ENCODE data around the gene NCK1.
"Not testable (repeated sequence)": the region's sequence is repeated elsewhere in the genome, so short reads cannot be mapped to it uniquely, and the experiment has no call there.

The NCK1 gene

DNA sequence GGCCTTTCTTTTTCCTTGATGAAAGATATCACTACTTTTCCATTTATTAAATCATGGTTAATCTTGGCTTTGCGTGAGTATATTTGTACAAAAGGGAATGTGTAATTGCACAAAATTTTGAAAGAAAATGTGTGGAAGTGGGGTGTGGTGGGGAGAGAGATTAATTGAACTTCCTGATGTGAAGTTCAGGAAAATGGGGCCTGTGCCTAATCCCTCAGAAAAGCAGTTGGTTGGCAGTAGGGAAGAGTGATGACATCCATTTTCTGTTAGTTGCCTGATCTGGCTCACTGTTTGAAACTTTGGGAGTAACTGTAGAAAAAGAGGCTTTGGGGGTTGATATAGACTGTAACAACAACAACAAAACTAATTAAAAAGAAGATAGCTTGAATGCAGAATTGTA lies 85.0 kb downstream of the NCK1 start:
- Mint-ChIP-seq H3K27me3 (no peaks in the 10 kb centered on the region), H3K4me3 (no peak overlapping the region), H3K27ac (no peak overlapping the region), H3K9me3 (no peaks in the 10 kb centered on the region), H3K36me3 (peaks cover 24% of the 10 kb centered on the region), H3K4me1 (peaks cover 34% of the 10 kb centered on the region)

GRCh38 chr3:136947477-136947876 lies 85.5 kb downstream of the NCK1 start:
- no peak overlapping the region for H3K4me3 Mint-ChIP-seq
- peaks cover 30% of the 10 kb centered on the region for H3K4me1 Mint-ChIP-seq
- H3K27me3 Mint-ChIP-seq = no peaks in the 10 kb centered on the region
- H3K36me3 Mint-ChIP-seq = peaks cover 24% of the 10 kb centered on the region
- H3K9me3 Mint-ChIP-seq = no peaks in the 10 kb centered on the region
- H3K27ac Mint-ChIP-seq = no peak overlapping the region

GRCh38 chr3:136949146-136949545 lies 87.1 kb downstream of the NCK1 start:
- H3K36me3 Mint-ChIP-seq = peaks cover 17% of the 10 kb centered on the region
- H3K9me3 Mint-ChIP-seq = no peaks in the 10 kb centered on the region

DNA sequence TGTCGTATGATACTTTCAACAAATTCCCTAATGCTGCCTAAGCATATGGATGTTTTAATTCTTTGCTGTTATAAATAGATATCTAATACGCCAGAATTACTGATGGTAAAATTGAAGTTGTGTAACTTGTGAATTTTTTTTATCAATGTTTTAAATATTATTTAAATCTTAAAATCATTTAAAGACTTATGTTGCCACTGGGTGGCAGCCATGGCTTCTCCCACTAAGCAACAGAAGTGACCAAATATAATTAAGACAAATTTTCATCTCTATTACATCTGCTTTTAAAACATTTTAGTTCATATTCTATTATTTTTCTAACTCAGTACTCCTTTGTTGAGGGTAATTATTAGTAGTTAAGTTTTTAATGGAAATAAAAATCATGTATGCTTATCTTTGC lies 87.7 kb downstream of the NCK1 start:
- H3K9me3 Mint-ChIP-seq = no peaks in the 10 kb centered on the region
- H3K36me3 Mint-ChIP-seq = peaks cover 17% of the 10 kb centered on the region
- no peaks in the 10 kb centered on the region for H3K27me3 Mint-ChIP-seq
- no peak overlapping the region for H3K4me3 Mint-ChIP-seq
- no peak overlapping the region for H3K27ac Mint-ChIP-seq
- peaks cover 30% of the 10 kb centered on the region for H3K4me1 Mint-ChIP-seq

More at GRCh38 chr3:136949146-136949545, 87.1 kb downstream of the NCK1 start:
- Mint-ChIP-seq H3K4me3 (no peak overlapping the region), H3K27me3 (no peaks in the 10 kb centered on the region), H3K4me1 (peaks cover 27% of the 10 kb centered on the region), H3K27ac (no peak overlapping the region)

- Mint-ChIP-seq H3K27me3 (no peaks in the 10 kb centered on the region), H3K36me3 (peaks cover 15% of the 10 kb centered on the region), H3K4me1 (peaks cover 39% of the 10 kb centered on the region), H3K27ac (no peak overlapping the region), H3K4me3 (no peak overlapping the region), H3K9me3 (no peaks in the 10 kb centered on the region)
These were observed 88.6 kb downstream of the NCK1 start for GRCh38 chr3:136950623-136951022.

DNA sequence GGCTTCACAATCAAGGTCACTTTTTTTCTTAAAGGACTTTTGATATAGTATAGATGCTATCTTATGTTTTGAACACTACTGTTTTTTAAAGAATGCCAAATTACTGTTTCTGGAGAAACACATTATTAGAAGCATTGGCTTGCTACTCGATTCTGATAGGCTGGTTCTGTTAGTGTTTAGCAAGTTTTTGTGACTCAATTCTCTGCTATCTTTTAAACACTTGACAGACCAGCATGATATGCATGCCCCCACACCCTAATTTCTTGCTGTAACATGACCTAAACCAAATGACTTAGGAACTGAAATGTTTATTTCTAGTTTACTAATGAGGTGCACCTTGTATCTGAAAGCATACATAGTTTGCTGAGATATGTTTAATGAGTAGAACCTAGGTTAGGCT lies 90.3 kb downstream of the NCK1 start:
- Mint-ChIP-seq H3K4me1 (peaks cover 34% of the 10 kb centered on the region), H3K27me3 (no peaks in the 10 kb centered on the region), H3K9me3 (no peaks in the 10 kb centered on the region), H3K36me3 (peaks cover 3% of the 10 kb centered on the region), H3K4me3 (no peak overlapping the region), H3K27ac (no peak overlapping the region)

DNA sequence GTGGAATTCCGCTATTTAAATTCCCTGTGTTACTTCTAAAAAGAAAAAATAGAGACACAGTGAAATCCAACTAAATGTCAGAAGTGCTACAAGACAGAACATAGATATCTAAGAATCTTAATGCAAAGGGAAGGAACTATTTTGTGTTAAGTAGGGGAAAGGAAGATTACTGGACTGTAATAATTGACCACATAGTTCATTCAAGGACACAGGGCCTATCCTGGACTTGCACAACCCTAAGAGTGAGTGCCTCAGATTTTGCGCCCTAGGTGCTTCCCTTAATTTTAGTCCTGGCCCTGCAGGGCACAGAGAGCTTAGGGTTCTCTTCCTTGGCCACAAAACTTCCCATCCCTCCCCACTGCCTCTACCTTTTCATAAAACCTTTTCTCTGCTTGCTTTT lies 92.2 kb downstream of the NCK1 start:
- peaks cover 26% of the 10 kb centered on the region for H3K4me1 Mint-ChIP-seq
- H3K4me3 Mint-ChIP-seq = no peak overlapping the region
- no peaks in the 10 kb centered on the region for H3K27me3 Mint-ChIP-seq
- H3K36me3 Mint-ChIP-seq = peaks cover 1% of the 10 kb centered on the region
- no peak overlapping the region for H3K27ac Mint-ChIP-seq
- H3K9me3 Mint-ChIP-seq = no peaks in the 10 kb centered on the region

- Mint-ChIP-seq H3K36me3 (peaks cover 1% of the 10 kb centered on the region), H3K4me1 (peaks cover 26% of the 10 kb centered on the region), H3K27ac (peak overlapping the region; percentile 74), H3K27me3 (no peaks in the 10 kb centered on the region), H3K4me3 (no peak overlapping the region), H3K9me3 (no peaks in the 10 kb centered on the region)
These were observed 93.2 kb downstream of the NCK1 start for GRCh38 chr3:136954980-136955780.

- Mint-ChIP-seq H3K4me3 (no peak overlapping the region), H3K27me3 (no peaks in the 10 kb centered on the region), H3K36me3 (peaks cover 1% of the 10 kb centered on the region), H3K9me3 (no peaks in the 10 kb centered on the region), H3K27ac (no peak overlapping the region), H3K4me1 (peaks cover 26% of the 10 kb centered on the region)
These were observed 93.8 kb downstream of the NCK1 start for GRCh38 chr3:136955813-136956212.

- Mint-ChIP-seq H3K27ac (no peak overlapping the region), H3K4me1 (peaks cover 26% of the 10 kb centered on the region), H3K9me3 (no peaks in the 10 kb centered on the region), H3K36me3 (no peaks in the 10 kb centered on the region), H3K27me3 (no peaks in the 10 kb centered on the region), H3K4me3 (no peak overlapping the region)
These were observed 95.0 kb downstream of the NCK1 start for GRCh38 chr3:136956971-136957370.

DNA sequence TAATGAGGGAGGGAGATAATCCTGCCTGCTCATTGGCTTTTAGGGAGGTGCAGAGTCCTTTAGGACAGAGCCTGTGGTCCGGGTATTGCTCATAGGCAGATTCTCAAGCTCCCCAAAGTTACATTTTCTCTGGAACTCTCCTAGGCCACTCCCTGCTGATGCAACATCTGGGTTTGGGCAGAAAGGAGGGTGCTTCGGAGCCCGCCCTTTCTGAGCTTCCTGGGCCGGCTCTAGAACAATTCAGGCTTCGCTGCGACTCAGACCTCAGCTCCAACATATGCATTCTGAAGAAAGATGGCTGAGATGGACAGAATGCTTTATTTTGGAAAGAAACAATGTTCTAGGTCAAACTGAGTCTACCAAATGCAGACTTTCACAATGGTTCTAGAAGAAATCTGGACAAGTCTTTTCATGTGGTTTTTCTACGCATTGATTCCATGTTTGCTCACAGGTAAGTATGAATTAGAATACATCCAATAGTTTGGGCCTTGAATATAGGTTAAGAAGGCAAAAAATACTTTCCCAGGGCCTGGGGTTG lies 95.8 kb downstream of the NCK1 start, which contains the start of gene IL20RB:
Gene IL20RB, plus strand, starts transcription at position 233 of the 538 bp plus-strand sequence. Its CDS starts 131 bp downstream, at position 364.
- Mint-ChIP-seq H3K36me3 (no peaks in the 10 kb centered on the region), H3K4me3 (no peak within 1 kb of the TSS), H3K9me3 (no peaks in the 10 kb centered on the region), H3K27me3 (no peaks in the 10 kb centered on the region), H3K4me1 (peaks cover 21% of the 10 kb centered on the region), H3K27ac (peak within 1 kb of the TSS; percentile 48)

- no peaks in the 10 kb centered on the region for H3K9me3 Mint-ChIP-seq
- H3K27ac Mint-ChIP-seq = no peak overlapping the region
- no peaks in the 10 kb centered on the region for H3K36me3 Mint-ChIP-seq
- H3K4me1 Mint-ChIP-seq = peaks cover 12% of the 10 kb centered on the region
- no peaks in the 10 kb centered on the region for H3K27me3 Mint-ChIP-seq
- H3K4me3 Mint-ChIP-seq = no peak overlapping the region
These were observed 96.9 kb downstream of the NCK1 start for GRCh38 chr3:136958939-136959338.

DNA sequence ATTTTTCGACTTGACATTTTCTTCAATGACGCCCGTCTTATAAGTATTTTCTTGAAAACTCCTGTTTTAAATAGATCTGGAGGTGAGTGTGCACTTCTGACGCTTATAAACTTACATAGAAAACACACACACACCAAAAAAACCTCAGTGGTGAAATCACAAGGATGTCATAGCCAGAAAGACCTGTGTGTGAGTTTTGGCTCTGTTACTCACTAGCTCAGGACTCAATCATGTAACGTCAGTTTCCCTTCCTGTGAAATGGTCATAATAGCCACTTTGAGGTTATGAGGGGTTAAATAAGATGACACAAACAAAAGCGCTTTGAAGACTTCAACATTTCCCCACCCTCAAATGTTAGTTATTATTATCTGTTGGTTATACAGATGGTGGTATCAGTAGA lies 97.6 kb downstream of the NCK1 start:
- Mint-ChIP-seq H3K36me3 (no peaks in the 10 kb centered on the region), H3K27ac (no peak overlapping the region), H3K4me1 (peaks cover 10% of the 10 kb centered on the region), H3K9me3 (no peaks in the 10 kb centered on the region), H3K4me3 (no peak overlapping the region), H3K27me3 (no peaks in the 10 kb centered on the region)

DNA sequence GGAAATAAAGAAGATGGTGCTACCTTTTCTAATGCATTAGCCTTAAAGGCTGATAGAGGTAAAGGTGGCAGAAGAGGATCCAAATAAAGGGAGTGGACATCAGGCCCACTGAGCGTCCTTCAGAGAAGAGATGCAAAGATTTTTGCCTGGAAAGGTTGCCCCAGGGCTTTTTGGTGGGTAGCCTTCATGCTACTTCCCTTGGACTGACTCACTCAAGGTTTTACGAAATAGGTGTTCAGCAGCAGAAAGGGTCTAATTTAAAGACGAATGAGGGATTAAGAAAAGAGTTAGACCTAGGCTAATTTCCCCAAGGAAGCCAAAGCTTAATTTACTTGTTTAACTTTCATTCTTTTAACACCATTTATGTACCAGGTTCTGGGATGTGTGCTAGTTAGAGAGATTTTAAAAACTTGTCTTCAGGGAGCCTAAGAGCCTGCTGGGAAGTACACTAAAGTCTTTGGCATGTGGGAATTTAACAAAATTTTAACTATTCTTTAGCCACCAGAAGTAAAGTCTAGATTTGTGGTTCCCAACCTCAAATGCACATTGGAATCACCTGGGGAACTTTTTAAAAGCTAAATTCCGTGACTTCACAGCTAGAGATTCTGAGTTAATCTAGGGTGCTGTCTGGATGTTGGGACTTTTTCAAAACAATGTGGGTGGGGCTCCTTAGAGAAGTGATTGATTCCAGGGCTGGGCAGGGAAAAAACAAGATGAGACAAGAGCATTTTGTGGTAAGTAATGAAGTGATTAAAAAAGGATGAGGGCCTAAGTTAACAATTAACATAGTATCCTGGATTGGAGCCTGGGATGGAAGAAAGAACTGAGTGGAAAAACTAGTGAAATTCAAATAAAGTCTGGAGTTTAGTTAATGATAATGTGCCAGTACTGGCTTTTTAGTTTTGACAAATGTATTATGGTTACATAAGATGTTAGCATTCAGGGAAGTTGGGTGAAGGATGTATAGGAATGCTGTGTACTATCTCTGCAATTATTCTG lies 99.1 kb downstream of the NCK1 start:
- no peaks in the 10 kb centered on the region for H3K36me3 Mint-ChIP-seq
- H3K4me3 Mint-ChIP-seq = no peak overlapping the region
- no peaks in the 10 kb centered on the region for H3K4me1 Mint-ChIP-seq
- no peaks in the 10 kb centered on the region for H3K27me3 Mint-ChIP-seq
- H3K27ac Mint-ChIP-seq = no peak overlapping the region
- no peaks in the 10 kb centered on the region for H3K9me3 Mint-ChIP-seq

DNA sequence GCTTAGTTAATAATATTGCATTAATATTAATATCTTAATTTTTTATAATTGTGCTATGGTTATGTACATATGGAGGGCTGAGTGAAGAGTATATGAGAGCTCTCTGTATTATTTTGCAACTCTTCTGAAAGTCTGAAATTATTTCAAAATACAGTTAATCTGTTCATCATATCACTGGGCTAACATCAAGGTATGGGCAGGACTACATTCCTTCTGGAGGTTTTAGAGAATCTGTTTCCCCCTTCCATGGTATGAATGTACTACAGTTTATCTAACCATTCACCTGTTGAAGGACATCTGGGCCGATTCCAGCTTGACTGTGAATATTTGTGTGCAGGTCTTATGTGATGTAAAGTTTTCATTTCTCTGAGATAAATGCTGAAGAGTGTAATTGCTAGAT lies 100.9 kb downstream of the NCK1 start:
- Mint-ChIP-seq H3K4me3 (no peak overlapping the region), H3K9me3 (no peaks in the 10 kb centered on the region), H3K4me1 (no peaks in the 10 kb centered on the region), H3K27ac (no peak overlapping the region), H3K27me3 (no peaks in the 10 kb centered on the region), H3K36me3 (no peaks in the 10 kb centered on the region)

GRCh38 chr3:136969539-136969938 lies 107.5 kb downstream of the NCK1 start:
- not testable (repeated sequence) for H3K36me3 Mint-ChIP-seq, H3K4me1 Mint-ChIP-seq, H3K9me3 Mint-ChIP-seq, H3K4me3 Mint-ChIP-seq, H3K27ac Mint-ChIP-seq, H3K27me3 Mint-ChIP-seq
